Esophagus squamous epithelium (tissue), 4 donors: ENCODE results near the gene ITPRIP.

Experiments used
- CTCF ChIP-seq, 6 experiments: fragments of 450-650 bp in 4 of 6; fragments of 200-600 bp in 2 of 6; sonication (generic) in 2 of 6; IDR thresholded peaks; one replicate each; pipeline ENCODE4 v1.5.1; 2016 to 2019; ENCODE audit warnings: antibody characterized with exemption in 6 of 6, mild to moderate bottlenecking in 4 of 6, moderate library complexity in 4 of 6
- POLR2A ChIP-seq, 4 donors: fragments of 450-650 bp; IDR thresholded peaks; one replicate each; pipeline ENCODE4 v1.6.1; 2017; ENCODE audit warnings: antibody characterized with exemption in 4 of 4, mild to moderate bottlenecking in 4 of 4, moderate library complexity in 3 of 4

DNA sequence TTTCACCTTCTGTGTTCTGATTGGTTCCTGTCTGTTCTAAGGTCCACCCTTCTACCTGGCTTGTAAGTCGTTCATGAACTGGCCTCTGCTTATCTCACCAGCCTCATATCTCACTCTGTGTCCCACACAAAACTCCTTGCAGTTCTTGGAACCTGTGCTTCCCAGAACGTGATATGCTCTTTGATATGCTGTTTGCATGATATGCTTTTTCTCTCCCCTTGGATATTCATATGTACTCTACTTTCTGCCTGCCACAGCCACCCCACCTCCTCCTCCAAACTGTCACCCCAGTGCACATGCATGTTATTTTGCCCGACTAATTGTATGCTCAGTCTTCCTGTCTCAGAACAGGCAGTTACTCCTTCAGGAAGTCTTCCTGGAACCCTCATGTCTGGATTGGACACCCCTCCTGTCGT is 1.9 kb upstream of the ITPRIP start:
- TF ChIP-seq POLR2A (IDR thresholded peaks at IDR 0.05) (no peak), CTCF (IDR thresholded peaks at IDR 0.05) (no peak)
